OCI-LY7 (cell line): Measurements from ENCODE around the gene SAP30L.

Source experiments
- CTCF ChIP-seq: fragments of 200-600 bp; sonication (generic); conservative IDR thresholded peaks from 2 replicates; pipeline ENCODE4 v1.5.1; 2014; ENCODE audit warnings: mild to moderate bottlenecking, antibody characterized with exemption, low read length, moderate library complexity, mixed read lengths
- EZH2phosphoT487 ChIP-seq: fragments of 200-600 bp; sonication (generic); IDR thresholded peaks from 2 replicates; pipeline ENCODE4 v1.6.1; 2018; ENCODE audit warnings: low read depth, borderline replicate concordance, mild to moderate bottlenecking, mixed run types, antibody characterized with exemption, low read length, moderate library complexity, mixed read lengths

- no peak for TF ChIP-seq CTCF
- no peak for TF ChIP-seq EZH2phosphoT487
These were observed 25.4 kb downstream of the SAP30L start for GRCh38 chr5:154470947-154471870.
